Activated CD8-positive, alpha-beta memory T cell treated with anti-CD3 and anti-CD28 coated beads, Interleukin-2, amount 50 U/mL, for 4 hours (primary cell): ENCODE results near the gene CNTRL.

Experiments
- DNase-seq: peaks from one replicate; pipeline ENCODE4 v3.0.0-alpha.2; 2020

The CNTRL gene

GRCh38 chr9:121182101-121182836, 107.5 kb downstream of the CNTRL start:
- DNase-seq: no peak

DNA sequence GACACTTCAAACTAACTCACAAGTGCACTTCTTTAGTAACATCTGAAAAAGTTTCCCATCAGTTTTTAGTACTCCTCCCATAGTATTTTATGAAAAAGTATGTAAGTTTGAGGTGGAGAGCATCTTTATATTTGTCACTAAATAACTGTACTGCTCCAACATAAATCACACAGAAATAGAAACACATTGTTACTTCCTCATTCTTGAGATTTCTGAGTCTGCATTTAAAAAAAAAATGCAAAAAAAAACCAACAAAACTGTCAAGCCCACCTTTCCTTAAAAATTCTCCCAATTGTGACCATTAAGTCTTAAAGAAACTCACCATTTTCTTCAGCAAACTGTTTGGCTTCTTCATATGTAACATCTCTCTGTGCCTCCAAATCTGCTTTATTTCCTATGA, 108.2 kb downstream of the CNTRL start:
- DNase-seq: no peak

DNA sequence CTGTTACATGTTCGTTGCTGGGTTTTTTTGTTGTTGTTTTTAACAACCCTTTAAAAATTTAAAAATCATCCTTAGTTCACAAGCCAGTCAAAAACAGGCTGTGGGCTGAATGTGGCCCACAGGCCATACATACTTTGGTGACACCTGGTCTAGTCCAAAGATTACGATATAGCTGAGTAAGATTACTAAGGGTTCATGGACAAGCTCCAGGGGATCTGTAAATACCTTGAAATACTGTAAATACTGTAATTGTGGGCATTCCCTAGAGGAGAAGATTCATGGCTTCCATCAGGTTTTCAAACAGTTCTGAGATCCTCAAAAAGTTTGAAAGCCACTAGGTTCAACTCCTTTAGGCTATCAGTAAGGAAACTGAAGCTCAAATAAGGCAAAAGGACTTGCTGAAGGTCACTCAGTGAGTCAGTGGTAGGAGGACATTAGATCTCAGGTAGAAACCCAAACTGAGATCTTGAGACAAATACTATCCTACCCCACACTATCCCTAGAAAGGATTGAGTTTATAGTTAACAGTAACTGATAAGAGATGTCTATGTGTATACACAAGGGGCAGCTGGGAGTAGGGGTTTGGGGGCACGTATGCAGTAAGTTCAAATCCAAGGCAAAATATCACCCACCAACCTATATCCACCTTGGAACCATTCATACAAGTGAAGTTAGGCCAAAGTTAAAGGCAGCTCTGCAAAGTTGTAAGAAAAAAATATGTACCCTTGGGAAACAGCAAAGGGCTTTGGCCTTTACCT, 109.1 kb downstream of the CNTRL start:
- DNase-seq: no peak

- DNase-seq: no peak
Observed at GRCh38 chr9:121184463-121184862, 109.7 kb downstream of the CNTRL start.

DNA sequence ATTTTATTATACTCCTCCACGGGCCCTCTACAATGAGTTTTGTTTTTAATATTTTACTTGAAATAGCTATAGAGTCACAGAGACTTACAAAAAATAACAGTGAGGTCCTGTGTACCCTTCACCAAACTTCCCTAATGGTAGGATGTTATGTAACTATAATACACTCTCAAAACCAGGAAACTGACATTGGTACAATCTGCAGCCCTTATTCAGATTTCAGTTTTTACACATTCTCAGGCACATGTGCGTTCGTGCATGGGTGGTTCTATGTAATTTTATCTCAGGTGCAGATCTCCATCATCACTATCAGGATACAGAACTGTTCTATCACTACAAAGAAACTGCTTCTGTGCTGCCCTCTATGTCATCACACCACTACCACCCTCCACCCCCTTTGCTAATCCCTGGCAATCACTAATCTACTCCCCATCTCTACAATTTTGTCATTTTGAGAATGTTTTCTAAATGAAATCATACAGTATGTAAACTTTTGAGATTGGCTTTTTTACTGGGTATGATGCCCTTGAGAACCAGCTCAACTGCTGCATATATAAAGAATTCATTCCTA, 110.5 kb downstream of the CNTRL start:
- DNase-seq: no peak

DNA sequence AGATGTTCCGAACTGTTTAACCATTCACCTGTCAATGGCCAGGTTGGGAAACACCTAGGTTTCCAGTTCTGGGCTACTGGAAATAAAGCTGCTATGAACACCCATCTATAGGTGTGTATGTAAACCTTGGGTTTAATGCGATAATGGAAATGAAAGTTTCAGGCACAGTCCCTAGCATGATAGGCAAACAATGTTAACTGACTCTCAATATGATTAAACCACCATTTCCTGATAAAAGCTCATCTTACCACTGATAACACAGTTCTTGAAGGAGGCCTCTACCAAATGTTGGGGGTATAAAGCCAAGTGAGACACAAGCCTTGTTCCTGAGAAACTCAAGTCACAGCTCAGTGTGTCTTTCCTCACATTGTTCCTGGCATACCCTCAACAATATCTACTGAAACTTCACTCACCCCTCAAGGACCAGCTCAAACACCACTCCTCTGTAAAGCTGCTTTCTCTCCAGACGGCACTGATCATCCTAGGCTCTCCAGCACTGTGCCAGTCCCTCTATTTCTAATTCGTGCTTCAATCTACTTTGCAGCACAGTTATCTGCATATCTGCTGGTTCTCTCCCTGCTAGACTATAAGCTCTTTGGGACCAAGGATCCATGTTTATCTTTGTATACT, 111.1 kb downstream of the CNTRL start:
- DNase-seq: no peak

- DNase-seq: no peak
Observed at GRCh38 chr9:121187636-121188305, 113.0 kb downstream of the CNTRL start.

DNA sequence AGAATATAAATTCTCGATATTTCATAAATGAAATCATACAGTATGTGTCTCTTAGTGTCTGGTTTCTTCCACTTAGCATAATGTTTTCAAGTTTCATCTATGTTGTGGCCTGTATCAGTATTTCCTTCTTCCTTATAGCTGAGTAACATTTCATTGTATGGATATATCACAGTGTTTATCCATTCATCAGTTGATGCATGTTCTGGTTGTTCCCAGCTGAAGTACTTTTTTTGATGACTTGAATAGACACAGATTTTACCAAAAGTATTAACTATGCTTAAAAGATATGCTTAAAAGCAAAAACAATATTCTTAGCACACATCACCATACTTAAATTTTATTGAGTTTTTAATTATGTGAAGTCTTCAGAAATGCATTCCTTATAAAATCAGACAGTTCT, 114.3 kb downstream of the CNTRL start:
- no peak for DNase-seq

DNA sequence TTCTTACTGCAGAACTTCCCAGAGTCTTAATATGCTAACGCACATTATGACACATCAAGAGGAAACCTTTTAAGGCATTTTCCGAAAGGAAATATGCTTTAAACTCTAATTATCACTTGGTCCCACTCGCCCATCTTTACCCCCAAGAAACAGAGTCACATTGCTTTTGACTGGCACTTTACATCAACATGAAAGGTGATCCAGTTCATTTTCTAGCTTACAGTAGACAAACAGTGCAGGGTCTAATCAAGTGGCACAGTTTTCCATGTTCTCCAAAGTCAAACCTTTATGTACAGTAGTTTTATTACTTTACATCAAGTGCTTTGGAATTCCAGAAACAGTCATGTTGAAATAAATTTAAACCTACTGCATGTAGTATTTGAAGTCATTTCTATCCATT, 114.9 kb downstream of the CNTRL start:
- DNase-seq: no peak

DNA sequence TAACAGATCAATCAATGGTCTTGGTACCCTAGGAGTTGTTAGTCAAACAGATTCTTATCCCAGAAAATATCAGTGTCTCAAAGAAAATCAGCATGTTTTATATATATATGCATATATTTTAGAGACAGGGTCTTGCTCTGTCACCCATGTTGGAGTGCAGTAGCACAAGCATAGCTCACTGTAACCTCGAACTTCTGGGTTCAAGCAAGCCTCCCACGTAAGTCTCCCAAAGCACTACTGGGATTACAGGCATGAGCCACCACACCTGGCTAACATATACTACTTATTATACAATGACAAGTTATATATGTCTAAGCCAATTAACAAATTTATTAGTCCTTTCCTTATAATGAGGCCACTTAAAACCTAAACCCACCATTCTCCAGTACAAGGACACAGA, 116.5 kb downstream of the CNTRL start:
- DNase-seq: no peak

DNA sequence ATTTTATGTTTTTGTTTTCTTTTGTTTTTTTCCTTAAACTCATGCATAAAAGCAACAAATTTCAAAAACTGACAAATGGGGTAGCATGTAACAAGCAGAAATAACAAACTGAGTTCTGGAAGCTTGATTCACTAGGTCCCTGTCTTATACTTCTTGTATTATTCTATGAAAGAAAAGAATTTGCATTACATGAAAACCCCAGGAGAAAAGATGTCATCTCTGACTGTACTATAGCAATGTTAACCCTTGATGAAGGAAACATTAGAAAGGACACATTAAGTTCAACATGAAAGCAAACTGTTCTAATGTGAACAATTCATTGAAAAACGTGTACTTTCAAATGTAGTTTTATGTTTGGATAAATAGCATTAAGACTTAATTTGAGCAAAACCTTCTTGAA, 117.8 kb downstream of the CNTRL start:
- DNase-seq: no peak

- no peak for DNase-seq
Observed at GRCh38 chr9:121192959-121193640, 118.3 kb downstream of the CNTRL start.

GRCh38 chr9:121194730-121195129, 120.0 kb downstream of the CNTRL start:
- DNase-seq: no peak

- no peak for DNase-seq
Observed at GRCh38 chr9:121196389-121196788, 121.6 kb downstream of the CNTRL start.

GRCh38 chr9:121197132-121197531, 122.4 kb downstream of the CNTRL start:
- DNase-seq: no peak

- no peak for DNase-seq
Observed at GRCh38 chr9:121198512-121199042, 123.8 kb downstream of the CNTRL start.

GRCh38 chr9:121199921-121200320, 125.2 kb downstream of the CNTRL start:
- DNase-seq: no peak

- no peak for DNase-seq
Observed at GRCh38 chr9:121200356-121200755, 125.6 kb downstream of the CNTRL start.

DNA sequence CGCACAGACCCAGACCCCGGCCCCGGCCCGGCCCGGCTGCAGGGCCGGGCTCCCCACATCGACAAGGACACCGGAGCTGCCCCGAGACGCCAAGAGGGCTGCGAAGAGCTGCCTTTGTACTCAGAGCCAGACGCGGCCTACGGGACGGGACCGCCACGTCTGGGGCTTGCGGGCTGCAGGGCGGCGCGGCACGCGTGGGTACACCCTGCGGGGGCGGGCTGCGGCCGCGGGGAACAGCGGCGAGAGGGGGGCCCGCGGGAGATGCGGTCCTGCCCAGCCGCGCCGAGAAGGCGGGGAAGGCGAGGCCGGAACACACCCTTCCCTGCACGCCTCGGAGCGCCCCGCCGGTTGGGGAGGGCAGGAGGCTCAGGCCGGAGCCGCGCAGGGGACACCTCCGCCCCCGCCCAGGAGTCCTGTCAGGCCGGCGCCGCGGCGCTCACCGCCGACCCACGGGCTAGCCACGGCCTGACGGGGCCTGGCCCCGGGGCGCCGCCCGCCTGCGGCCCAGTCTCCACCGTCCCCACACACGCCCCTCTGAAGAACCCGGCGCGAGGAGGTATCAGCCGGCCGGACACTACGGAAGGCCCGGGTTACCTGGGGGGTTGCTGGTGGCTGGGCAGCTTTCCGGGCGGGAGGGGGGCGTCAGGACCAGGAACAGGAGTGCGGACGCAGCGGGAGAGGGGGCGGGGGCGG, 126.4 kb downstream of the CNTRL start:
- DNase-seq: peak; percentile 58

DNA sequence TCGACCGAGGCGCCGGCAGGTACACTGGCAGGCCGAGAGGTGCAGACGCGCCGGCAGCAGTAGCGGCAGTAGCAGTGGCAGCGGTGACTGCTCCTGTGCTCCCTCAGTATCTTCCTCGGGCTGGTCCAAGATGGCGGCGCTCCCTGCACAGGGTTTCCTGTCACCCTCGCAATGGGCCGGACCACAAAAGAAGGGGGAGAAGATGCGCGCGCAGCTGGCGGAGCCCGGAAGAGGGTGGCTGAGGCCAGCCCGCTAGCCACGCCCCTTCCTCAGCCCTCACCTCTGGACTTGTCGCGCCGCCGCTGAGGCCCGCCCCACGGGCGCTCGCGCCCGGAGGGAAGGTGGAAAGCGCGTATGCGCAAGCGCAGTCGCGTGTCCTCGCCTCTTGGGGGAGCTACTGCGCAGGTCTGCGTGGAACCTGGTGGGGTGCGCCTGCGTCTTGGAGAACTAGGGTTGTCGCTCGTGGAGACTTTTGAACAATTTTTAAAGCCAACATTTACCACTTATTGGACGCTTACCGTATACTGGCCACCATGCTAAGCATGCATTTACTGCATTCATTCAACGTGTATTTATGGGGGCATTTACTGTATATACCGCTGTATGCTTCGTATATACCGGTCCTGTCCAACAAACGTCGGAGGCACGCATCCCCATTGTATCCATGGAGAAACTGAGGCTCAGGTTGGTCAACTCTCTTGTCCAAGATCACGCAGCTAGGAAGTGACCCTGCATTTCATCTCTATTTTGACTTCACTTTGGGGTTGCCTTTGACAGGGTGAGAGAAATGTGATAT, 127.2 kb downstream of the CNTRL start, which contains the start of gene RAB14:
TSS of gene RAB14 (minus strand) at position 132 of the 796 bp plus-strand sequence. CDS start 8,457 bp downstream, outside the sequence.
- peak; percentile 100 for DNase-seq

DNA sequence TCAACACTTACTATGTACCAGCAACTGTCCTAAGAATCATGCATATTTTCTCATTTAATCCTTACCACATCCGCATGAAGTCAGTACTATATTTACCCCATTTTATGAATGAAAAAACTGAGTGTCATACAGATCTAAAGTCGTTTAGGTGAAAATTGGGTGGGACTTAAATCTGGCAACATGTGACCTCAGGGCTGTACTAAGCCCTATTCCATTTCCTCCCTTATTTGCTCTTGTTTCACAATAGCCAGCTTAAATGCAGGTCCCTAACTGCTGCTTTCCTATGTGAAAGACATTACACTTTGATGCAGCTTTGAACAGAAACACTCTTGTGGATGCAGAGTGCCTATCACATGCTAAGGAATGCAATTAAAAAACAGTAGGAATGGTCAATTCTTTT, 129.4 kb downstream of the CNTRL start:
- no peak for DNase-seq
